ENCODE results near the gene NFATC2. TPM values are rescaled to one million over a fixed set of nuclear protein-coding genes. Genes with fewer than 3 reads are reported as not detected.

The NFATC2 gene
- total RNA-seq, 1 donor from 2014 or later: 1.9 TPM

DNA sequence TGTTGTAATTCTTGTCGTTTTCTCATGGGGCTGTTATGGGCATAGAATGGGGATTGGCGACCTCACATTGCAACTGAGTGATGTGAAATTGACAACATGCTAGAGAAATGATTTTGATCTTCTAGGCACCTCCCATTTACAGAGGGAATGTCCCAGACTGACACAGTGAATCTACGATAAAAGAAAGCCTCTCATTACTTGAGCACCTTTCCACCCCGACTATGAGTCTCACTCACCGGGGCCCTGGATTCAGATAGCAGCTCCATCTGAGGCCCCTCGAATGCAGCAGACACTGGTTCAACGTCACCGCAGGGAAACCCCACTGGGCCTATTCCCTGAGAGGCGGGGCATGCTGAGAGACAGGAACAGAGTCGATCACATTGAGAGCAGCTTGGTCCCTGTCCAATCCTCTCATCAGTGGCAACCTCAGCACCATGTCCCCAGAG lies 49.1 kb downstream of the NFATC2 start:
- H3K27ac Mint-ChIP-seq (ENCODE audit: unreplicated experiment): no peak overlapping the region
- no peaks in the 10 kb centered on the region for H3K36me3 Mint-ChIP-seq (ENCODE audit: low read depth)
- no peak for DNase-seq (ENCODE audit: low read depth, low spot score)
- H3K27me3 Mint-ChIP-seq (ENCODE audit: low read depth): no peaks in the 10 kb centered on the region
- no peaks in the 10 kb centered on the region for H3K9me3 Mint-ChIP-seq
- peaks cover 51% of the 10 kb centered on the region for H3K4me1 Mint-ChIP-seq
- H3K4me3 Mint-ChIP-seq: no peak overlapping the region
- TF ChIP-seq, protein P1, sequence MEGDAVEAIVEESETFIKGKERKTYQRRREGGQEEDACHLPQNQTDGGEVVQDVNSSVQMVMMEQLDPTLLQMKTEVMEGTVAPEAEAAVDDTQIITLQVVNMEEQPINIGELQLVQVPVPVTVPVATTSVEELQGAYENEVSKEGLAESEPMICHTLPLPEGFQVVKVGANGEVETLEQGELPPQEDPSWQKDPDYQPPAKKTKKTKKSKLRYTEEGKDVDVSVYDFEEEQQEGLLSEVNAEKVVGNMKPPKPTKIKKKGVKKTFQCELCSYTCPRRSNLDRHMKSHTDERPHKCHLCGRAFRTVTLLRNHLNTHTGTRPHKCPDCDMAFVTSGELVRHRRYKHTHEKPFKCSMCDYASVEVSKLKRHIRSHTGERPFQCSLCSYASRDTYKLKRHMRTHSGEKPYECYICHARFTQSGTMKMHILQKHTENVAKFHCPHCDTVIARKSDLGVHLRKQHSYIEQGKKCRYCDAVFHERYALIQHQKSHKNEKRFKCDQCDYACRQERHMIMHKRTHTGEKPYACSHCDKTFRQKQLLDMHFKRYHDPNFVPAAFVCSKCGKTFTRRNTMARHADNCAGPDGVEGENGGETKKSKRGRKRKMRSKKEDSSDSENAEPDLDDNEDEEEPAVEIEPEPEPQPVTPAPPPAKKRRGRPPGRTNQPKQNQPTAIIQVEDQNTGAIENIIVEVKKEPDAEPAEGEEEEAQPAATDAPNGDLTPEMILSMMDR (conservative IDR thresholded peaks at IDR 0.05): no peak

DNA sequence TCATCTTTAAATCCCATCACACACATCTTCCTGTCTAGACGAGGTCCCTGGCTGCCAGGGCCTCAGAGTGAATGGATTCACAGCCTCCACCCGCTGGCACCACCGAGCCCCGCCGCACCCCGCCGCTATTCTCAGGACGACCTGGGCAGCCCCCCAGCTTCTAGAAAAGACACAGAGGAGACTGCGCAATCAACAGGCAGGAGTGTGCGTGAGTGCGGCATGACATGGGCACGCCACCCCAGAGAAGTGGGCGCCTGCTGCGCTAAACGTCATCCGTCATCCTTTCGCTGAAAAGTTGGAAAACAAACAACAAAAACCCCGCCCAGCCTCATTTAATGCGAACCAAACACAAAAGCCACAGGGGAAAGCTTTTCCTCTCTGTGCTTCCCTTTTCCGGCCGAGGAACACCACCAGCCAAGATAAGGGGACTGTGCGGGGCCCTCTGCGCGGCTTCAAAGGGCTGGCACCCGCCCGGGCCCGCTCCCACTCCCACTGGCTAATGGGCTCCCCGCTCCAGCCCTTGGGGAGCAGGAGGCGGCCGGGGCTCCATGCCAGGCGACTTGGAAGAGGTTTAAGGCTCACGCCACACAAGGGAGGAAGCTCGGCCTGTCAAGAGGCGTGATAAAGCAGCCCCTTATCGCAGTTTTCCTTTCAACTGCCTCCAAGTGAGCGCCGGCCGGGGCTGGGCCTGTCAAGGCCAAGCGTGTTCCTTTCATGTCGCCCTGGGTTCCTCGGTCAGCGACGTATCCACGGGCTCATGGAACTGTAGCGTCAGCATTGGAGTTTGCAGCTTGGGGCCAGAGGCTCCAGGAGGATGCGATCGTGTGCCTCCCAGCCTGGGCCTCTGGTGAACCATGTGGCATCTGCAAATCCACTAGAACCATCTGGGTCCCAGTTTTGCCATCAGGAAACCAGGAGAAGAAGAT lies 50.1 kb downstream of the NFATC2 start:
- TF ChIP-seq, protein P1 (conservative IDR thresholded peaks at IDR 0.05): no peak
- Mint-ChIP-seq H3K4me1 (peaks cover 51% of the 10 kb centered on the region), H3K4me3 (no peak overlapping the region), H3K9me3 (no peaks in the 10 kb centered on the region), H3K27me3 (ENCODE audit: low read depth) (no peaks in the 10 kb centered on the region), H3K27ac (ENCODE audit: unreplicated experiment) (peak overlapping the region; percentile 93), H3K36me3 (ENCODE audit: low read depth) (no peaks in the 10 kb centered on the region)
- no peak for DNase-seq (ENCODE audit: low read depth, low spot score)

DNA sequence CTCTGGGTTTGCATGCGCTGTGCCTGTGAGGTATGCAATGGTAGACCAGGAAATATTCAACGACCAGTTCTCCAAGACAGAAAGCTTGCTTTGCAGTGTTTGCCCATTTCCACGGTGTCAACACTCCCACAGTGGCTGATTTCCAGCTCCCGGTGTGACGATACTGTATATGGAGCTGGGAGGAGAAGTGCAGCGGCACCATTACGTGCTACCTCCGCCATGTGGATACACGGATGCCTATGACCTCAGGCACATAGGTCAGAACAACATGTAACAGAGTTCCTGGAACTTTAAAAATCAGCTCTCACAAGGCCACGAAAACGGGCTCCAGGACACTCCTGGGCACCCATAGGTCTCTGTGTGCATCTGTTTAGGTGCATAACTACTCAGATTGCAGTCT lies 51.1 kb downstream of the NFATC2 start:
- no peaks in the 10 kb centered on the region for H3K9me3 Mint-ChIP-seq
- no peaks in the 10 kb centered on the region for H3K27me3 Mint-ChIP-seq (ENCODE audit: low read depth)
- peaks cover 46% of the 10 kb centered on the region for H3K4me1 Mint-ChIP-seq
- no peak overlapping the region for H3K4me3 Mint-ChIP-seq
- no peak overlapping the region for H3K27ac Mint-ChIP-seq (ENCODE audit: unreplicated experiment)
- no peaks in the 10 kb centered on the region for H3K36me3 Mint-ChIP-seq (ENCODE audit: low read depth)
- TF ChIP-seq, protein P1 (conservative IDR thresholded peaks at IDR 0.05): no peak
- DNase-seq (ENCODE audit: low read depth, low spot score): no peak

DNA sequence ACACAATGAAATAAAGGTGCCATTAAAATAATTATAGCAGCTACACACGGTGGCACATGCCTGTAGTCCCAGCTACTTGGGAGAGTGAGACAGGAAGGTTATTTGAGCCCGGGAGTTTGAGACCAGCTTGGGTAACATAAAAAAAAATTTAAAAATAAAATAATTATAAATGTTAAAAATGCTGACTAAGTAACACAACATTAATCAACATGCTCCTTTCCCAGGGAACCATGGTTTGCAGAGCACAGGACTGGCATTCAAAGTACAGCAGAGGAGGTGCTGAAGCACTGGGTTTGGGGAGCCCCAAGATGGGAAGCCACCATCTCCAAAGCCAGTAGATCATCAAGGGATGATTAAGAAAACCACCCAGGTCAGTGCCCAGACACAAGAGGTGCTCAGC lies 51.9 kb downstream of the NFATC2 start:
- TF ChIP-seq, protein P1 (conservative IDR thresholded peaks at IDR 0.05): no peak
- H3K36me3 Mint-ChIP-seq (ENCODE audit: low read depth): no peaks in the 10 kb centered on the region
- no peak for DNase-seq (ENCODE audit: low read depth, low spot score)
- no peaks in the 10 kb centered on the region for H3K27me3 Mint-ChIP-seq (ENCODE audit: low read depth)
- H3K4me3 Mint-ChIP-seq: no peak overlapping the region
- no peak overlapping the region for H3K27ac Mint-ChIP-seq (ENCODE audit: unreplicated experiment)
- peaks cover 38% of the 10 kb centered on the region for H3K4me1 Mint-ChIP-seq
- no peaks in the 10 kb centered on the region for H3K9me3 Mint-ChIP-seq

DNA sequence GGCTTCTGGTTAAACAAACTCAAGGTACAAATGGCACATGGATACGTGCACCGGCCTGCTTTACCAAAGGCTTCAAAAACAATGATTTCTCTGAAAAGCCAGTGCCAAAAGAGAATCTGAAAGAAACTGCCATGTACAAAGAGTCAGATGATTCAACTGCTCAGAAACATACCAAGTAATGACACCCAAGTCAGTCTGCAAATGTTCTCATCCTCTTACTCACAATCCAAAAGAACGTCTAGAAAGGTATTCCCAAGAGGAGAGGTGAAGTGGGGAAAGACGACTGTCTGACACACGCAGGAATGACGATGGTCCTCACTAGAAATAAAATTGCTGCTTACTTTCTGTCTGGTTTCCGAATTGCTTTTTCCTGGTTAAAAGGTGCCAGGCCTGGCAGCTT lies 52.9 kb downstream of the NFATC2 start:
- Mint-ChIP-seq H3K9me3 (no peaks in the 10 kb centered on the region), H3K4me3 (no peak overlapping the region), H3K4me1 (peaks cover 42% of the 10 kb centered on the region), H3K27ac (ENCODE audit: unreplicated experiment) (no peak overlapping the region), H3K36me3 (ENCODE audit: low read depth) (no peaks in the 10 kb centered on the region), H3K27me3 (ENCODE audit: low read depth) (no peaks in the 10 kb centered on the region)
- TF ChIP-seq, protein P1 (conservative IDR thresholded peaks at IDR 0.05): no peak
- DNase-seq (ENCODE audit: low read depth, low spot score): no peak
